Measurements from ENCODE around the gene DOK5. TPM values are rescaled to one million over a fixed set of nuclear protein-coding genes. Genes with fewer than 3 reads are reported as not detected.

DOK5 gene
- total and polyA plus RNA-seq, 2 of the 8 experiments (the other 6 are each of a cell fraction or from before 2014, with no cell fraction given), result 8.9 to 15.0 TPM

- H3K56ac ChIP-seq (replicated peaks; ENCODE audit: insufficient read length, low read depth, low read length), result no peak overlapping the region
- H4K8ac ChIP-seq (ENCODE audit: extremely low read depth, insufficient read depth, low read length), result no peak overlapping the region
- H3K18ac ChIP-seq (ENCODE audit: extremely low read depth, low read length), result no peak overlapping the region
- H3K4me1 ChIP-seq (replicated peaks in 1 of 4; ENCODE audit: control insufficient read depth in 3 of 4, insufficient read depth in 4 of 4, low read length in 3 of 4), result peaks cover 0 to 5% (median under 1%) of the 10 kb centered on the region in 4 experiments; a peak in 2 of 7 replicates
- ChIA-PET CTCF (ENCODE audit: partially characterized antibody) (interaction anchor here (0.6 to 1.5 kb wide), 7 partner anchors 8 to 367 kb away, joined by 3 to 5 read pairs (median 3); no protein-coding TSS in a partner anchor), POLR2A (ENCODE audit: partially characterized antibody) (interaction anchor here (1.1 kb wide), 1 partner anchor 41 kb away, joined by 3 read pairs; no protein-coding TSS in a partner anchor)
- whole genome bisulfite sequencing, 2 experiments (ENCODE audit: extremely low coverage in 1 of 2, insufficient coverage in 1 of 2, insufficient read length in 1 of 2, insufficient replicate concordance in 2 of 2, low coverage in 1 of 2, low lambda C conversion rate in 2 of 2, missing lambda C conversion rate in 1 of 2), result 94% methylated on average over 15 of the region's 15 CpGs; no CpG with 5 or more reads in 1 of the 2 experiments
- no peak overlapping the region for H4K91ac ChIP-seq (replicated peaks; ENCODE audit: insufficient read length, low read length)
- no peak overlapping the region for H3K9ac ChIP-seq (replicated peaks in 1 of 4; ENCODE audit: extremely low read depth in 1 of 4, low read depth in 3 of 4, low read length in 3 of 4)
- H2BK120ac ChIP-seq (replicated peaks; ENCODE audit: low read depth, low read length), result no peak overlapping the region
- no peak overlapping the region for H2BK20ac ChIP-seq (ENCODE audit: low read length)
- no peaks in the 10 kb centered on the region for H3K36me3 ChIP-seq (ENCODE audit: control insufficient read depth in 2 of 4, insufficient read depth in 4 of 4, low read length in 3 of 4)
- H2BK5ac ChIP-seq (ENCODE audit: low read depth, low read length), result no peak overlapping the region
- TF ChIP-seq SIN3A (conservative IDR thresholded peaks at IDR 0.05 in 1 of 2, IDR thresholded peaks at IDR 0.05 in 1 of 2; ENCODE audit: low read depth in 1 of 2, low read length in 2 of 2) (no peak), BRCA1 (IDR thresholded peaks at IDR 0.05; ENCODE audit: low read depth, low read length) (no peak), NRF1 (IDR thresholded peaks at IDR 0.05; ENCODE audit: low read depth, low read length) (no peak), BACH1 (IDR thresholded peaks at IDR 0.05; ENCODE audit: low read length) (no peak), TAF1 (IDR thresholded peaks at IDR 0.05; ENCODE audit: low read depth, low read length) (no peak), YY1 (IDR thresholded peaks at IDR 0.05; ENCODE audit: low read depth, low read length) (no peak), SP1 (IDR thresholded peaks at IDR 0.05; ENCODE audit: low read depth, low read length) (no peak), CBX8 (IDR thresholded peaks at IDR 0.05; ENCODE audit: borderline replicate concordance, low read depth, low read length) (no peak), CTBP2 (IDR thresholded peaks at IDR 0.05; ENCODE audit: borderline replicate concordance, insufficient read depth, insufficient read length, low read length) (no peak), HDAC2 (IDR thresholded peaks at IDR 0.05; ENCODE audit: borderline replicate concordance in 1 of 2, low read depth in 2 of 2, low read length in 2 of 2) (no peak), TCF12 (IDR thresholded peaks at IDR 0.05; ENCODE audit: low read depth, low read length) (no peak)
- TF ChIP-seq, protein P1, sequence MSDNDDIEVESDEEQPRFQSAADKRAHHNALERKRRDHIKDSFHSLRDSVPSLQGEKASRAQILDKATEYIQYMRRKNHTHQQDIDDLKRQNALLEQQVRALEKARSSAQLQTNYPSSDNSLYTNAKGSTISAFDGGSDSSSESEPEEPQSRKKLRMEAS (IDR thresholded peaks at IDR 0.05), result no peak
- TF ChIP-seq, protein P2, sequence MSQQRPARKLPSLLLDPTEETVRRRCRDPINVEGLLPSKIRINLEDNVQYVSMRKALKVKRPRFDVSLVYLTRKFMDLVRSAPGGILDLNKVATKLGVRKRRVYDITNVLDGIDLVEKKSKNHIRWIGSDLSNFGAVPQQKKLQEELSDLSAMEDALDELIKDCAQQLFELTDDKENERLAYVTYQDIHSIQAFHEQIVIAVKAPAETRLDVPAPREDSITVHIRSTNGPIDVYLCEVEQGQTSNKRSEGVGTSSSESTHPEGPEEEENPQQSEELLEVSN (IDR thresholded peaks at IDR 0.05), result no peak
- H2AK5ac ChIP-seq (ENCODE audit: low read depth, low read length), result no peak overlapping the region
- no peak overlapping the region for H4K5ac ChIP-seq (ENCODE audit: insufficient read length, low read depth, low read length)
- no peaks in the 10 kb centered on the region for H3K27me3 ChIP-seq (replicated peaks in 1 of 4; ENCODE audit: control insufficient read depth in 3 of 4, extremely low read depth in 1 of 4, insufficient read depth in 3 of 4, low read length in 3 of 4)
- H2BK15ac ChIP-seq (ENCODE audit: low read length), result no peak overlapping the region
- H3K79me1 ChIP-seq (ENCODE audit: low read depth, low read length), result no peaks in the 10 kb centered on the region
- H3K4me2 ChIP-seq (ENCODE audit: insufficient read depth in 1 of 2, low read depth in 2 of 2, low read length in 2 of 2), result no peak overlapping the region
- peaks cover 2% of the 10 kb centered on the region; the same call in 1 of the 2 replicates for H3K23me2 ChIP-seq (ENCODE audit: low read depth, low read length)
- no peak overlapping the region for H2BK12ac ChIP-seq (ENCODE audit: low read depth, low read length)
- no peak overlapping the region for H3K27ac ChIP-seq (ENCODE audit: low read depth, low read length)
- no peak overlapping the region for H3K14ac ChIP-seq (ENCODE audit: insufficient read length)
- DNase-seq (ENCODE audit: low read depth in 1 of 2, low spot score in 2 of 2) (no peak), FAIRE-seq (no peak)
- H4K20me1 ChIP-seq (replicated peaks in 1 of 2; ENCODE audit: control insufficient read depth in 1 of 2, insufficient read depth in 2 of 2, low read length in 2 of 2), result no peaks in the 10 kb centered on the region
- no peaks in the 10 kb centered on the region for H3K9me3 ChIP-seq (ENCODE audit: insufficient read depth in 2 of 2, low read depth in 1 of 2, low read length in 1 of 2)
- no peak overlapping the region for H3K4me3 ChIP-seq (ENCODE audit: extremely low read depth in 1 of 4, insufficient read depth in 2 of 4, low read depth in 3 of 4, low read length in 4 of 4)
- H3K79me2 ChIP-seq (ENCODE audit: control insufficient read depth in 1 of 2, insufficient read depth in 2 of 2, low read length in 2 of 2), result no peaks in the 10 kb centered on the region
- H2AFZ ChIP-seq (ENCODE audit: low read length), result no peak overlapping the region
- H3K4ac ChIP-seq (replicated peaks; ENCODE audit: insufficient read length, low read depth, low read length), result no peak overlapping the region
- no peak overlapping the region for H3K23ac ChIP-seq (ENCODE audit: insufficient read length)
These were observed 4.7 kb upstream of the DOK5 start for GRCh38 chr20:54470697-54471096.
